Osteoblast (primary cell): ENCODE results near the gene LENG9. TPM values are rescaled to one million over a fixed set of nuclear protein-coding genes. Genes with fewer than 3 reads are reported as not detected.

ENCODE experiments used
- DNase-seq: peaks from one replicate; pipeline ENCODE4 v3.0.0; 2011; ENCODE audit warnings: low spot score, mixed read lengths; ENCODE audit not compliant: insufficient read length; ENCODE audit errors: missing footprints
- H2AFZ ChIP-seq: 2 replicates; pipeline ENCODE4 v1.6.0; 2011; ENCODE audit warnings: mild to moderate bottlenecking, low read length
- H3K27ac ChIP-seq: 2 replicates; pipeline ENCODE4 v1.5.1; 2011; ENCODE audit warnings: mild to moderate bottlenecking, low read depth, low read length, moderate library complexity
- H3K27me3 ChIP-seq: 2 replicates; pipeline ENCODE4 v1.6.0; 2012; ENCODE audit warnings: mild to moderate bottlenecking, control low read depth, inconsistent platforms, low read length, moderate library complexity; ENCODE audit not compliant: insufficient read depth
- H3K36me3 ChIP-seq: 2 replicates; pipeline ENCODE4 v1.5.1; 2011; ENCODE audit warnings: mild to moderate bottlenecking, low read length, control low read depth, moderate library complexity; ENCODE audit not compliant: insufficient read depth
- H3K4me1 ChIP-seq: 2 replicates; pipeline ENCODE4 v1.5.1; 2011; ENCODE audit warnings: mild to moderate bottlenecking, low read length, control low read depth, moderate library complexity; ENCODE audit not compliant: insufficient read depth
- H3K4me2 ChIP-seq: 2 replicates; pipeline ENCODE4 v1.6.0; 2011; ENCODE audit warnings: mild to moderate bottlenecking, low read length; ENCODE audit not compliant: insufficient read depth
- H3K4me3 ChIP-seq: fragments of 200-600 bp; sonication (generic); 3 replicates; pipeline ENCODE4 v1.5.1; 2012; ENCODE audit warnings: mild to moderate bottlenecking, low read length, inconsistent platforms; ENCODE audit not compliant: insufficient read depth
- H3K79me2 ChIP-seq: 2 replicates; pipeline ENCODE4 v1.6.0; 2012; ENCODE audit warnings: mild to moderate bottlenecking, low read length, control low read depth, inconsistent platforms; ENCODE audit not compliant: insufficient read depth
- H3K9me3 ChIP-seq: 2 replicates; pipeline ENCODE4 v1.5.1; 2011; ENCODE audit warnings: low read depth, low read length, control low read depth
- H4K20me1 ChIP-seq: 2 replicates; pipeline ENCODE4 v1.6.0; 2012; ENCODE audit warnings: mild to moderate bottlenecking, low read length, control low read depth; ENCODE audit not compliant: insufficient read depth
- CTCF ChIP-seq: IDR thresholded peaks from 2 replicates; pipeline ENCODE4 v1.5.1; 2011; ENCODE audit warnings: mild to moderate bottlenecking, low read depth, low read length, moderate library complexity; ENCODE audit errors: extremely low read depth
- total RNA-seq: library from RNA; depleted of rRNA; stranded (reverse); fragments of >200 nt; gene quantifications from 2 replicates; pipeline ENCODE4 v1.2.3, GENCODE V29; 2012

Gene LENG9
- total RNA-seq, 1 donor = 21.4 TPM

- Histone ChIP-seq H3K36me3 (no peaks in the 10 kb centered on the region), H3K4me3 (no peak overlapping the region), H3K27ac (no peak overlapping the region), H3K4me1 (peaks cover 3% of the 10 kb centered on the region), H3K27me3 (peaks cover 55% of the 10 kb centered on the region), H4K20me1 (no peaks in the 10 kb centered on the region), H3K9me3 (no peaks in the 10 kb centered on the region), H3K4me2 (peak overlapping the region; percentile 55), H3K79me2 (no peaks in the 10 kb centered on the region), H2AFZ (peak overlapping the region; percentile 65)
- DNase-seq = peak; percentile 95
- TF ChIP-seq CTCF = no peak
Measured at GRCh38 chr19:54418030-54418929, 45.3 kb downstream of the LENG9 start.

DNA sequence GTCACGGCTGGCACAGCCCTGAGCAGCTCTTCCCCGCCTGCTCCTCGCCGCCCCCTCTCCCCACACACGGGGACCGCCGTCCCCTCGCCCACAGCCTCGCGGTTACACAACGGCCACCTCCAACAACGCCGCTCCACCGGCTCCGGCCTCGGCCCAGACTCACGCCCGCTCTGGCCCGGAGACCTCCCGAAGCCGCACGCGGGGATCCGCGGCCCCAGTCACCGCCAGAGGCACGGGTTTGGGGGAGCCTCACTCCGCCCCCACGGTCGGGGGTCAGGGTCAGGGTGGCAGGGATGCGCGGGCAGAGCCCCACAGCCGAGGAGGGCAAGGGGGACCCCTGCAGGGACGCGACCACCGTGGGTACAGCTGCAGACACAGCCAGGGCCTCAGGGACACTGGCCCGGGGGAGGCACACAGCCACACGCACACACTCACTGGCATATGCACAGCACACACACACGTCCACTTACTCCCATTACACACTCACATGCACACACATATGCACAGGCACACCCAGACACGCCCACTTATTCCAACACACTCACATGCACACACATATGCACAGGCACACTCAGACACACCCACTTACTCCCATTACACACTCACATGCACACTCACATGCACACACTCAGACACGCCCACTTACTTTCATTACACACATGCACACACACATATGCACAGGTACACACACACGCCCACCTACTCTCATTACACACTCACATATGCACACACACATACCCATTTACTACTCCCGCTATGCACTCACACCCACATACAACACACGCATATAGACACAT, 46.7 kb downstream of the LENG9 start:
- no peaks in the 10 kb centered on the region for H3K36me3 ChIP-seq
- H3K9me3 ChIP-seq = no peaks in the 10 kb centered on the region
- no peak for TF ChIP-seq CTCF
- DNase-seq = peak; percentile 54
- H3K4me2 ChIP-seq = no peak overlapping the region
- peaks cover 55% of the 10 kb centered on the region for H3K27me3 ChIP-seq
- H3K4me3 ChIP-seq = no peak overlapping the region
- H3K27ac ChIP-seq = no peak overlapping the region
- H4K20me1 ChIP-seq = no peaks in the 10 kb centered on the region
- H3K4me1 ChIP-seq = peaks cover 3% of the 10 kb centered on the region
- no peaks in the 10 kb centered on the region for H3K79me2 ChIP-seq
- no peak overlapping the region for H2AFZ ChIP-seq

- H4K20me1 ChIP-seq = no peaks in the 10 kb centered on the region
- peak; percentile 75 for DNase-seq
- no peak overlapping the region for H3K27ac ChIP-seq
- H3K4me2 ChIP-seq = no peak overlapping the region
- no peak overlapping the region for H2AFZ ChIP-seq
- H3K9me3 ChIP-seq = no peaks in the 10 kb centered on the region
- no peak for TF ChIP-seq CTCF
- H3K27me3 ChIP-seq = peaks cover 55% of the 10 kb centered on the region
- no peak overlapping the region for H3K4me3 ChIP-seq
- no peaks in the 10 kb centered on the region for H3K79me2 ChIP-seq
- peaks cover 3% of the 10 kb centered on the region for H3K4me1 ChIP-seq
- no peaks in the 10 kb centered on the region for H3K36me3 ChIP-seq
Measured at GRCh38 chr19:54415901-54416673, 47.5 kb downstream of the LENG9 start.
